RWPE1 (cell line): ENCODE results near the gene DNAJC27.

Experiments
- CTCF ChIA-PET: fragments of 350-600 bp; sonication (Branson Sonifier 250); formaldehyde crosslinking; extraction: SDS; loops from one replicate; lab custom pipeline; 2021; lab: Yijun Ruan, JAX
- POLR2A ChIA-PET: fragments of 400-600 bp; formaldehyde crosslinking; extraction: SDS; loops from one replicate; lab custom pipeline; 2020; ENCODE audit warnings: antibody characterized with exemption; ENCODE audit not compliant: low non-redundant PET; lab: Yijun Ruan, JAX
- DNase-seq: peaks from one replicate; pipeline ENCODE4 v3.0.0; 2012; ENCODE audit warnings: low spot score
- H3K27ac ChIP-seq: fragments of 450-650 bp; 2 replicates; pipeline ENCODE4 v1.5.1; 2017
- TF ChIP-seq, protein P1 (sequence below): fragments of 450-650 bp; conservative IDR thresholded peaks from 2 replicates; pipeline ENCODE4 v1.5.1; 2017; ENCODE audit warnings: low read depth, mild to moderate bottlenecking

DNAJC27 gene

DNA sequence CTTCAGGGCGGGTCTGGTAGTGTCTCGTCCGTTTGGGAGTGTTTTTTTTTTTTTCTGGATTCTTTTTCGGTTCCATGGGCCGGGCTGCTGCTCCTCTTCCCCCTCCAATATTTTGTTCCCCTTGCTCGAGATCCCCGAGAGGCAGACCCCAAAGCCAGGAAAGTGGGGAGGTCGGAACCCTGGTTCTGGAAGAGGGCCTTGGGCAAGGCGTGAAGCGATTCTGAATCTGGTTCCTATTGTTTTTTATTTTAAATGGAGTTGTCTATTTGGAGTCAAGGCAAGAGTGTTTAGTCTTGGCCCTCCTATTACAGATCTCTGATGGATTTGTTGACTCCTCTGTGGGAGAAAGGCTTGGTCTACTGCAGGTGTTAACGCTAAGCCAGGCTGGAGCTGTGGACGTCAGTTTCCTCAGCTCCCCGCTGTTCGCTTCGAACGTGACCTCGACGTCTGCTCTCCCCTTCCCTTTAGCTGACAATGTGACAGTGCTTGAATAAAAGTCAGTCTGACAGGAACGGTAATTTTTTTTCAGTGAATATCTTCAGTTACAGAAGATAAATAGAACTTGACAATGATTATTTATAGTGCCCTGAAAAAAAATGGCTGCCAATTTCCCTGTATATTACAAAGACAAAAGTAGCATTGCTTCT is 683 bp upstream of the DNAJC27 start:
- ChIA-PET CTCF (interaction anchor here (1.6 kb wide), 1 partner anchor 157 kb away, joined by 9 read pairs; no protein-coding TSS in a partner anchor), POLR2A (no interaction called here)

DNA sequence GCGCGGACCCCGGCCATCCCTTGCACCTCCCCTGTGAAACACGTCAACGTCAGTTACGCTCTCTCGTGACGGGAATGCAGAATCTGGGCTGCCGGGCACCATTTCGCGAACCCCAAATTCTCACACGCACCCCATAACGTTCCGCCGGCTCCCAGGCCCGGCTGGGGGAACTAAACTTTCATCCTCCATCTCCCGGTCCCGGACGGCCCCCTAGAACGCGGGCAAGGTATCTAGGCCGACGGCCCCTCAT is 544 bp downstream of the DNAJC27 start:
- ChIA-PET CTCF (interaction anchor here (0.6 to 1.2 kb wide), 2 partner anchors 9 to 158 kb away, joined by 4 to 5 read pairs; no protein-coding TSS in a partner anchor), POLR2A (no interaction called here)
- TF ChIP-seq, protein P1, sequence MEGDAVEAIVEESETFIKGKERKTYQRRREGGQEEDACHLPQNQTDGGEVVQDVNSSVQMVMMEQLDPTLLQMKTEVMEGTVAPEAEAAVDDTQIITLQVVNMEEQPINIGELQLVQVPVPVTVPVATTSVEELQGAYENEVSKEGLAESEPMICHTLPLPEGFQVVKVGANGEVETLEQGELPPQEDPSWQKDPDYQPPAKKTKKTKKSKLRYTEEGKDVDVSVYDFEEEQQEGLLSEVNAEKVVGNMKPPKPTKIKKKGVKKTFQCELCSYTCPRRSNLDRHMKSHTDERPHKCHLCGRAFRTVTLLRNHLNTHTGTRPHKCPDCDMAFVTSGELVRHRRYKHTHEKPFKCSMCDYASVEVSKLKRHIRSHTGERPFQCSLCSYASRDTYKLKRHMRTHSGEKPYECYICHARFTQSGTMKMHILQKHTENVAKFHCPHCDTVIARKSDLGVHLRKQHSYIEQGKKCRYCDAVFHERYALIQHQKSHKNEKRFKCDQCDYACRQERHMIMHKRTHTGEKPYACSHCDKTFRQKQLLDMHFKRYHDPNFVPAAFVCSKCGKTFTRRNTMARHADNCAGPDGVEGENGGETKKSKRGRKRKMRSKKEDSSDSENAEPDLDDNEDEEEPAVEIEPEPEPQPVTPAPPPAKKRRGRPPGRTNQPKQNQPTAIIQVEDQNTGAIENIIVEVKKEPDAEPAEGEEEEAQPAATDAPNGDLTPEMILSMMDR, result no peak
- peak overlapping the region; percentile 94 for H3K27ac ChIP-seq
- DNase-seq, result no peak

More for the DNA sequence above, 683 bp upstream of the DNAJC27 start:
- peak overlapping the region; percentile 94 for H3K27ac ChIP-seq
- DNase-seq, result peak; percentile 21
- TF ChIP-seq, protein P1, result no peak

DNA sequence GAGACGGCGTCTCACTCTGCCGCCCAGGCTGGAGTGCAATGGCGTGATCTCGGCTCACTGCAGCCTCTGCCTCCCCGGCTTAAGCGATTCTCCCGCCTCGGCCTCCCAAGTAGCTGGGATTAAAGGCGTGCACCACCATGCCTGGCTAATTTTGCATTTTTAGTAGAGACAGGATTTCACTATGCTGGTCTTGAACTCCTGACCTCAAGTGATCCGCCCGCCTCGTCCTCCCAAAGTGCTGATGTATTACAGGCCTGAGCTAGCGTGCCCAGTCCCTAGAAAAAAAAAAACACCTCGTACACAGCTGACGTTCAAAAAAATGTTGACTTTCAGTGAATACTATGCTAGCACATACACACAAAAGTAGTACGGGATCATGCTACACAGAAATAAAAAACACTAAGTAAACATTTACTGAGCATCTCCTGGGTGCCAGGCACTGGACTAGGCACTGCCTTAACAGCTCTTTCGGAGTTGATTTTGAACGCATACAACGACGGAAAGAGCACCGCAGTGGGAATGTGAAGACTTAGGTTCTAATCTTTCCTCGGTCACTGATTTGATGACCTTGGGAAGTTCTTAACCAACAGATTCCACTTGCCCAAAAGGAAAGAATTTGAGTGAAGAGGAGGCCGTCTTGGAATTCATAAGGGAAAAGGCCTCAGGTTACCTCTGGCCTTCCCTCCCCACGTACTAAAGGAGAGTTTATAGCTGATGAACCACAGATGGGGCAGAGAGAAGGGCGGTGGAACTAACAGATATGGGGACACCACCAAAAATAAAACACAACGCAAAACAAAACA is 1.1 kb downstream of the DNAJC27 start:
- peak; percentile 15 for DNase-seq
- ChIA-PET CTCF (interaction anchor here (0.6 to 1.2 kb wide), 3 partner anchors 8 to 226 kb away, joined by 4 to 5 read pairs (median 4); no protein-coding TSS in a partner anchor), POLR2A (interaction anchor here (0.7 kb wide), 1 partner anchor 467 kb away, joined by 6 read pairs; no protein-coding TSS in a partner anchor)
- TF ChIP-seq, protein P1, result no peak
- H3K27ac ChIP-seq, result peak overlapping the region; percentile 94

DNA sequence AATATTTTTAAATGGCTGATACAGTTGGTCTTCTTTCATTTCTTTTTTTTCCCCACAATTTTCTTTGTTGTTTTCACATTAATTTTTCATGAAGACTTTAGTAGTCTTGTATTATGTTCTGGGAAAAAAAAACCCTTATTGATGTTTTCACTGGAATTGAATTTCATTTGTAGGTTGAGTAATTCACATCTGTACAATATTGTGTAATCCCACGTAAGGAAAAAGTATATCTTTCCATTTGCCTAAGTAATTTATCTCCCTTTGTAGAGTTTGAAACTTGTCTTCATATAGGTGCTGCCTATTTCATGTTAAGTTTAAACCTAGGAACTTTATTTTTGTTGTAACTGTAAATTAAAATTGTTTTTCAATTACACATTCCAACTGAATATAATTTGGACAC is 2.0 kb downstream of the DNAJC27 start:
- TF ChIP-seq, protein P1, result no peak
- ChIA-PET CTCF (no interaction called here), POLR2A (interaction anchor here (0.7 kb wide), 1 partner anchor 468 kb away, joined by 6 read pairs; no protein-coding TSS in a partner anchor)
- no peak for DNase-seq
- peak overlapping the region; percentile 22; the same call in 1 of the 2 replicates for H3K27ac ChIP-seq

DNA sequence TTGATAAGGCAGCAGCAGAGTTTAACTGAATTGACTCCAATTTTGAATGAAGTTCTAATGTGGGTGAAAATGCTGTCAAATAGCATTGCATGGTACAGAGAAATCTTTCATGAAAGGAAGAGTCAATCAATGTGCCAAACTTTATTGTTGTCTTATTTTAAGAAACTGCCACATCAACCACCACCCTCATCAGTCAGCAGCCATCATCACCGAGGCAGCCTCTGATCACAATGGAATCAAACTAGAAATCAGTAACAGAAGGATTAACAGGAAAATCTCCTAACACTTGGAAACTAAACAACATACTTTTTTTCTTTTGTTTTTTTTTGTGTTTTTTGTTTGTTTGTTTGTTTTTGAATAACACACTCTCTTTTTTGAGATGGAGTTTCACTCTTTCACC is 9.9 kb downstream of the DNAJC27 start:
- ChIA-PET POLR2A (no interaction called here), CTCF (interaction anchor here (0.7 kb wide), 1 partner anchor 9 kb away, joined by 5 read pairs; no protein-coding TSS in a partner anchor)
- DNase-seq, result no peak
- TF ChIP-seq, protein P1, result no peak
- no peak overlapping the region for H3K27ac ChIP-seq

DNA sequence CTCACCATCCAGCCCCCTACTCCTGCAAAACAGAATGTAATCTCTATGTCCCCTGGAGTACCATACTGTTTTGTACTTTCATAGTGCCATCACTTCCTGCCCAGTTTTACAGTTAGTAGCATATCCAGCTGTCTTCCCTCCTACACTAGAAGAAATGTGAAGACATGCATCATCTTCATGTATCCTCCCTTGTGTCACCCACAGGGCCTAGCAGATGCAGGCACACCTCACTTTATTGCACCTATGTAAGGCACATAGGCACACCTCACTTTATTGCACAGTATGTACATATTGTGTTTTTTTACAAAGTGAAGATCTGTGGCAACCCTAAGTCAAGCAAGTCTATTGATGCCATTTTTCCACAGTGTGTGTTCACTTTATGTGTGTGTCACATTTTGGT is 12.0 kb downstream of the DNAJC27 start:
- DNase-seq, result no peak
- ChIA-PET POLR2A (no interaction called here), CTCF (no interaction called here)
- H3K27ac ChIP-seq, result no peak overlapping the region
- TF ChIP-seq, protein P1, result no peak
